HTR-8/SVneo (cell line): Measurements from ENCODE around the gene SLC30A7.
A peak's percentile ranks its signal among the peaks of the same experiment; 100 is the strongest.

Experiments
- DNase-seq: peaks from one replicate; pipeline ENCODE4 v3.0.0; 2011; ENCODE audit warnings: low spot score, mixed read lengths; ENCODE audit not compliant: insufficient read length
- FAIRE-seq: peaks from 2 replicates; lab custom pipeline; 2011; peaks lifted over from hg19 to GRCh38; lab: Jason Lieb, UNC

The SLC30A7 gene

DNA sequence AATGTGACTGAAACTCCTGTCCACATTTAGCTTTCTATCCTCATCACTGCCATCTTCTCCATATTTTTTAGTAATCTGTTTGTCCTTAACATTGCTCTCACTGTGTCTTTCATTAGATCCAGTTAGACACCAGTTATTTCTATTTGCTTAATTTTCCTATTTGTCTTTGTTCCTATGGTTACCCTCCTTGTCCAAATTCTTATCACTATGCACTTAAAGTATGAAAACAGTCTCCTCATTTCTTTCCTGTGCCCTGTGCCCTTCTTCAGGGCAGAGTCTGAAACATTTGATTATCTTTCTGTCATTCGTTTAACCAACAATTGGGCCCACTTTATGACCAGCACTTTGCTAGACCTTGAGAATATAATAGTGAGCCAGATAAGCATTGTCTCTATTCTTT lies 64.2 kb downstream of the SLC30A7 start:
- FAIRE-seq (no peak), DNase-seq (no peak)

DNA sequence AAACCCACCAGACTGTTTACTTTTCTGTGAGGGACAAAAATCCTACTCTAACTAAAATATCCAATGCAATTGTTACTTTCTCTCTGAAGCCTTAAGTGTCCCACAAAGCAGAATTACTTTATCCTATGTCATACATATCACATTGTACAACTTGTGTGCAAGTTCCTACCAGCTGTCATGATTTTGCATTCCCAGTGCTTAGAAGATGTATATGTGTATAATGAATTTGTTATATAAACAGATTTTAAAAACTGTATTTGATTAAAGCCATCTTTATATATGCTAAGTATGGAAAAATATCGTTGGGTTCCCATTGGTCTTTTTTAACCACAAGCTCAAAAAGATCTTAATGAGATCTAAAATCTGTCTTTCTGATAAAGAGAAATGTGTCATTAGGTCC lies 72.7 kb downstream of the SLC30A7 start:
- FAIRE-seq (no peak), DNase-seq (no peak)

DNA sequence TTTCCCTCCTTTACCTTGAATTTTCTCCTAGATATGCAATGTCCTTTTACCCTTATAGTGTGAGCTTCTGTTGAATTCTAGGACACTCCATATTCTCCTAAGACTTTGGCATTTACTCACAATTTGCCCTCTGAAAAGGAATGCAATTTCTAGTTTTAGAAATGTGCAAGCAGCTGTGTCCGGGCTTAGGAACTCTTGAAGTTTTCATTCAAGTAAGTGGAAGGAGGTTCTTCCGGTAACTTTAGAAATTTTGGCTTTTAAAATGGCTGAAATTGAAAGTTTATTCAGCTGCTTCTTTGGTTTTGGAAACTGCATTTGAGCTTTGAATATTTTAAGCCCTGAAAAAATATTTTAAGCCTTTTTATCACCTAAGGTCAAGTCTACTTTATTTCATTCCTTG lies 73.4 kb downstream of the SLC30A7 start:
- FAIRE-seq (no peak), DNase-seq (no peak)

DNA sequence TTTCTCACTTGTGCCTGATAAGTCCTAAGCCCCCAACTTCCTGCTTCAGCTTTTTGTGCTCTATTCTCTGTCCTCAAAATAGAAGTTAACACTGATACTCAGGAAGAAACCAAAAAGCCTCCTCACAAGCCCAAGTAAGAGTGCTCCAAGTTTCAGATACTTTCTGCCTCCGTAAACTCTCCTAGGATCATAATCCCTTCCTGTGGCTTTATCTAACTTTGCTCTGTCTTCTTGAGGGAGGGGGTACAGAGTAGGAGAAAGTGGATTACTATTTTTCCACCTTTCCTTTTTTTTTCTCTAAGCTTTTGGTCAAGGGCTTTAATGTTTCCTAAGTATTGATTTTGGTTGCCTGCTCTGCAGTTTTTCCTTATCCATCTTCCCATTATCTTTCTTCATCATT lies 75.1 kb downstream of the SLC30A7 start:
- FAIRE-seq, result no peak

DNA sequence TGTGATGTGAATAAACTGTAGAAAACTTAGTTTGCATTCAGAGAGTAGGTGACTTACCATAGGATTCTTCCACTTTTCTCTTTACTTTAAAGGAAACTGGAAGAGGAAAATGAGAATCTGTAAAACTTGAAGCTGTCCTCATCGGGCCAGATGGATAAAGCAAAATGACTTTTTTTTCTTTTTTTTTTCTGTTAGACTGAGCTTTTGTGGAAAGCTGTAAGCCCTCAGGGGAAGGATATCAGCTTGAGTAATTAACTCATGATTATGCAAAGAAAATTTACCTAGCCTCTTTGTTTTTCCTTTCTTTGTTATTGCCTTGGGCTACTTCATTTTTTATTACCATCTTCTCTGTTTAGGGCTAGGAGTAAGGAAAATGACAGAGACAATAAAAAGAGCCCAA lies 76.3 kb downstream of the SLC30A7 start:
- FAIRE-seq (no peak), DNase-seq (no peak)

More for the DNA sequence above, 75.1 kb downstream of the SLC30A7 start:
- no peak for DNase-seq

DNA sequence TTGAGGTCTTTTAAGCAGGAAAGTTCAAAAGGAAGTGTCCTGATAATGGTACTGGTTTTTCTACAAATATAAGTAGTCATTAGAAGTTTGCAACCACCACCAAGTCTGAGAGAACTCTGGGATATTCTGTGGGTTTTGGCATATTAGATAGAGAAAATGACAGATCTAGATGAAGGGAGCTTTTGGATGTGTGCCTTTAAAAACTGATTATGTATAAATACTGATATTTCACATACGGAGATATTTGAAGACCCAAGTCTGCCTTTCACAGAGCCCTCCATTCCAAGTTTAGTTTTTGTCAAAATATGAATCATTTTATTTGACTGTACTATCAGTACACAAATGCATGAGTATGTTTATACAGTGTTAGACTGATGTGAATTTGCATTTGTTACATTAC lies 81.0 kb downstream of the SLC30A7 start:
- FAIRE-seq (no peak), DNase-seq (no peak)

DNA sequence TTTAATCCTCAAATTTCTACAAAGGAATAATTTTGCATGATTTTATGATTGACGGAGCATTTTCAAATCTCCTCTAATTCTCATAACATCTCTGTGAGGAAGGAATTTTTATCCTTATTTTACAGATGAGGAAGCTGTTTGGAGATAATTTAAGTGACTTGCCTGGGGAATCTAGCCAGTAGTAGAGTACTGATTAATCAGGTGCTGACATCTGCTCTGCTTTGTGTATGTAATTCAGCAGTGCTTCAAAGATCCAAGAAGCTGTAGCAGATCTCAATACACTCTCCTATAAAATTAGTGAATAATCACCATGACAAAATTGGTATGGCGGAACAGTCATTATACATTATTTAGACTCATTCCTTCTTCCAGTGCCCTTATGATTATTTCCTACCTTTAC lies 83.7 kb downstream of the SLC30A7 start:
- no peak for DNase-seq
- no peak for FAIRE-seq

DNA sequence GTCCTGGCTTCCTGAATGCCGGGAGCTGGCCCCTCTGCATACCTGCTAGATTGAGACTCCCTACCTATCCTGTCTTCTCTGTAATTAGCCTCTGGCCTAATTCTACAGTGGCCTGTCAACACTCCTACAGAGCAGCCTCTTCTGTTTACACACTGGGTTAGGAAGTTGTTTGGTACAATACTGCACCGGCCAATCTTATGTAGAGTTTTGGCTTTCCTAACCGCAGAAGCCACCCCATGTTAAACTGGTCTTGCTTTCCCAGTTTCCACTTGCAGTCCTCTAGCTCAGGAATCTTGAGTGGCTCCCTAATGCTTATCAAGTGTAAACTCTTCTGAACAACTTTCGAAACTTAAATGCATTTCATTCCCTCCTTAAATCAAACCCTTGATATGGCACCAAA lies 86.9 kb downstream of the SLC30A7 start:
- FAIRE-seq (no peak), DNase-seq (no peak)

DNA sequence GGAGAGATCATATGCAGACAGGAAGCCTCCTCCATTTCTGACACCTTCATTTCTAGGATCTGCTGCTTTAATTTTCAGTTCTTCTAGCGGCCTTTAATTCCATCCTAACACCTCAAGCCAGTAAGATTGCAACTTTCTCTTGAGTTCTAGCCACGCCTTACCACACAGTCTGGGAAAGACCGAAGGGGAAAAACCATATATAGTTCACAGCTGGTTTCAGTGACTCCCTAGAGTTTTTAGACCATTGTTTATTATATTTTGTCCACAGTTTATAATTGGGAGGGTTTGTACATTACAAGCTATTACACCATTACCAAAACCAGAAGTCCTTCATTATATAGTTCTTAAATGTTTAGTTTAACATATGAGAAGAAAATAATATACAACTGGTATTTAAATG lies 92.2 kb downstream of the SLC30A7 start:
- no peak for FAIRE-seq
- no peak for DNase-seq

DNA sequence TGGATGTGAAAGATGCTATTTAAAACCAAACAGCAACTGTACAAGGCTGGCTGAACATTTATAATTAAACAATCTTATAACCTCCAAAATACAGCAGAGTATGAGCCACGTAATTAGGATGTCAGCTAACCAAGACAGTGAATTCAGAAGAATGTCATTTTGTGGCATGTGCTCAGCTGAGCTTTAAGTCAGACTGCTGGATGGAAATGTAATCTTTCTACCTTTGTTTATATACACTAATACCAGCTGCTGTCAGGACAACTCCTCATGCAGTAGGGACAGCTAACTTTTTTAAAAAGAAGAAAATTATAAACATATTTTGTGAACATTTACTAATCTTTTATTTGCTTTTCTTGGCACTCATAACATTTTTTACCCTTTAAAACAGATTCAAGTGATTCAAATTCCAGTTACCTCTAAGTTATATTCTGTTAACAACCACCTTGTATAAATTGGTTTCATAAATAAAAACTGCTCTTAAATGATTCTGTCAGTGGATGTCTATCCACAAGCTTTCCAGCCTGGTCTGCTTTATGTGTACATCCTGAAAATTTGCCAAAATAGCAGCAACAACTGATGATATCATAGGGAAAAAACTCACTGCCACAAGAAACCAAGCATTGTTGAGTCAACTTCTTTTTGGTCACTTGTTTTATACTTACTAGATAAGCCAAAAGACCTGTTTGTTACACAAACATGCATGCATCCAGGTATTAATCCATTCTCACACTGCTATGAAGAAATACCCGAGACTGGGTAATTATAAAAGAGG lies 93.6 kb downstream of the SLC30A7 start:
- FAIRE-seq (no peak), DNase-seq (peak; percentile 18)

DNA sequence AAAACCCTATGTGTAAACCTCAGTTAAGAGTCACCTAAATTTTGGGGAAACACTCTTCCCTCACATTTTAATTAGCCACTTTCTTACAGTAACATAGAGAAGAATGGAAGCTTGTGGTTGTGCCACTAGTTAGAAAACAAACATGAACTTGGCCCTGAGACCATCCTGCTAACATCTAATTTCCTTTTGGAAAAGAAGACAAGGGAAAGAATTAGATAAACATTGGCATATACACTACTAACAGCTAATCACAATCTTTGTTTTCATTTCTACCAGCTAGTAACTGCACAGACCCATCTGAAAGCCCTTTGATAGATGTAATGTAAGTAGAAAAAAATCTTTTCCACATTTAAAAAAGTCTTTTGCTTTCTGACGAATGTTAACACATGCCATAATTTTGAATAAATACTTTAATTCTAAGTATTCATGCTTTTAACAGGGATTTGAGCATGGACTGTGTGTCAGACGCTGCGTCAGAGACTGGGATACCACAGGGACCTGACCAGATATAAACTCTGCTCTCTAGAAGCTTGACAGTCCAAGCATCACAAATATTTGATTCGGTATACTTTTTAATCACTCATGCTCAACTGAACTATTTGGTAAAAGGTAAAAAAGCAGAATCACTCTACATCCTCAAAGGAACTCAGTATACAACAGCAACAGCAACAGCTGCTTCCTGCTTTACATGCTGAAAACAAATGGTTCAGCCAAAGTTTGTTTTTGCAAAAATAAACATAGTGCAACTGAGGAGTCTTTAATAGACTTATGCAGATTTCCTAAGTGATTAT lies 99.5 kb downstream of the SLC30A7 start:
- FAIRE-seq, result no peak
- DNase-seq, result no peak

DNA sequence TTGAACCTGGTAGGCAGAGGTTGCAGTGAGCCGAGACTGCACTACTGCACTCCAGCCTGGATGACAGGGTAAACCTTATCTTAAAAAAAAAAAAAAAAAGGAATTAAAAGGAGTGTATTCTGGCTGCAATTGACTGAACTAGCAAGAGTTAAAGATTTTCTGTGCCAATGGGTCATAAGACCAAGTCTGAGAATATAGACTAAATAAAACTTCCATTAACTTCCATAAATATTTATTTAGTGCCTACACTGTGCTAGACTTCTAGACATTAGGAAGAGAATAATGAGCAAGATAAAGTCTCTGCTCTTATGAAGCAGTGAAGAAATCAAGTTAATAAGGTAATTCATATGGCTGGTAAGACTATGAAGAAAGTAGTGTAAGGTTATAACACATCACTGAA lies 102.5 kb downstream of the SLC30A7 start:
- no peak for FAIRE-seq
- DNase-seq, result no peak

DNA sequence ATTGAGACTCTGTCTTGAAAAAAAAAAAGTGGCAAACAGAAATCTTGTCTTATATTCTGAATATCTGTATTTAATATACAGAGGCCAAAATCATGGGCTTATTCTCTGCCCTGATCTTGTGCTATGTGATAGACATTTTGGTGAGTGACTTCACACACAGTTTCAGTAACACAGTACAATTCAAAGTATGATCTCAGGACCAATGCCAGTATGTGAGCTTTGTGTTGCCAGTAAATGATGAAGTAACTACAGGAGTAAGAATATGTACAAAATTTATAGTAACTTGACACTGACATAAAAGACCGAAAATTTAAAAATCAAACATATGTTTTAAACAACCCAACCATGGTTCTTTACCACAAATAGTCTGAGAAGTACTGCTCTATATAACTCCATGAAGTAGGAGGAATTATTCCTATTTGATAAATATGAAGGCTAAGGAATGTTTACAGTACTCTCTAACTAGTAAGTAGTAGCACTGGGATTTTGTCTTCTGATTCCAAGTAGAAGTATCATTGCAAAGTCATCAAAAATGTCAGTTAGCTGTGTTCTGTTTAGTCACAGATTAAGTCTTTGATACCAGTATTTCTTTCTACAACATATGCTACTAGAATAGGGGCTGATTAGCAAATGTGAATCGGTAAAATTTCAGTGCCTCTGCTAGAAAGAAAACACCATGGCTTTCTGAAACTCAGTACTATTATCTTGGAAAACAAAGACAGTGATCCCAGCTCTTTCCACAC lies 104.4 kb downstream of the SLC30A7 start:
- DNase-seq (no peak), FAIRE-seq (no peak)

DNA sequence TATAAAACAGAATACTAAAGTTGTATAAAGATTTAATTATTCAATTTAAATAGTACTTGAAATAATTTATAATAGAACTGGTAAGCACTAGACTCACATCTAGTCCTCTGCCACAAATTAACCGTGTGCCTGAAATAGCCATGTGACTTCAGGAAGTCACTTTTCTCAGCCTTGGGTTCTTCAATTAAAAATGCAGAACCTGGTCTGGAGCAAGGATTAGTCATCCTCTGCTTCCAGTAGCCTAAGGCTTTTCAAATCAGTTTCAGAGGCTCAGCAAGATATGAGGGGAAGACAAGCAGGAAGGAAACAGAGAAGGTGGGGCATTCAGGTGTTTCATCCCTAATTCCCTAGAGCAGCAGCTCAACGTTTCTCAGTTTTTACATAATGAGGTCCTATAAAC lies 106.7 kb downstream of the SLC30A7 start:
- FAIRE-seq, result no peak
- DNase-seq, result no peak

DNA sequence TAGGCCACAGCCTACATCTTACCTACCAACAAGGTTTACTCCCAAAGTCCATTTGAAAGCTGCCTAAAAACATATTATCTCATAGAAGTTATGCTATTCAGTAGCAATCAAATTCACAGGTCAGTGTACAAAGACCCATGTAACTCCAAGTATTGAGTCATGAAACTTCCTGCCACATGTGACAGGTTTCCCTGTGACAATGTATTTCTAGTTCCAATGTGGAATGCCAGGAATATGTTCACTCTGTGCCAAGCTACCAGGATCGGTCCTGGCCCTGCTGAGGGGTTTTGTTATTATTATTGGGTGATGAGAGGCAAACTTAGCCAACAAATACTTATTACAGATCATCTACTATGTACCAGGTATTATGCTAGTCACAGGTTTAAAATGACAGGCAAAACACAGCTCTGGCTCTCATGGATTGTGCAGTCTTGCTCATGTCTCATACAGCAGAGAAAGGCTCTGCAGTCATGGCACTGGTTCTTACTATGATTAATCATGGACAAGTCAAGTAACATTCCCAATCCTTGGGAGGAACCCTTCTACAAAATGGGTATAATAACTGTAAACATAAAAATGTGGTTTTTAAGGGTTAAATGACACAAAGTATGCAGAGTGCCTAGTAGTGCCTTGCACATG lies 107.2 kb downstream of the SLC30A7 start:
- FAIRE-seq, result no peak
- DNase-seq, result no peak

DNA sequence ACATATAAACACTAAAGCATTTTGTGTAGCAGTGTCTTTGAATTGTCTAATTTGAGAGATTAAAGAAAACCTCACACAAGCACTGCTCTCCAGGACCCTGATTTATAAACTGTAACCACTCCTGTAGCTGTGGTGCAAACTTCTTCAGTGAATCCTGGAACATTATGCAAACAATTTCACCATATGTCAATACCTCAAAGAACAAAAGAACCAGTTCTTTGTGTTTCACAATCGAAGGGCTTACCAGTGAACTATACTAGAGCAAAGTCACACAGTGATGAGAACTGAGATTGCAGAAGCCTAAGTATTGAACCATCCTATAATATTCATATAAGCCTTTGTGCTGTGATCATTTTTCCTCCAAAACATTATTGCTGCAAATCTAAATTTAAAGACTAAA lies 108.2 kb downstream of the SLC30A7 start:
- DNase-seq (no peak), FAIRE-seq (no peak)

DNA sequence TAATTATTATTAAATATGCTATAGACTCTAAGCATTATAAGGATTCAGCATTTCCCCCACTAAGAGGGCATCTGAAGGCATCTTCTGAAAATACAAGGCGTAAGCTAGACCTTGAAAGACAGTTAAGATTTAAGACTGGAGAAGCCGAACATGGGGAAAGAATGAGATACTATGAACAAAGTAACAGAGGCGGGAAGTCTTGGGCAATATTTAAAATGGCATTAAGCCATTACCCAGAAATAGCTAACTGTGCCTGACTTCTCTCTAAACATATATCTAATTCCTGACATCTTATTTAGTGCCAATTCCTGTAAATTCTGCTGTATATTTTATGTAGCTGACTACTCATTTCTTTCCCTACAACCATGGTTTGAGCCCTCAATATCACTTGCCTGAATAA lies 108.8 kb downstream of the SLC30A7 start:
- no peak for DNase-seq
- no peak for FAIRE-seq

DNA sequence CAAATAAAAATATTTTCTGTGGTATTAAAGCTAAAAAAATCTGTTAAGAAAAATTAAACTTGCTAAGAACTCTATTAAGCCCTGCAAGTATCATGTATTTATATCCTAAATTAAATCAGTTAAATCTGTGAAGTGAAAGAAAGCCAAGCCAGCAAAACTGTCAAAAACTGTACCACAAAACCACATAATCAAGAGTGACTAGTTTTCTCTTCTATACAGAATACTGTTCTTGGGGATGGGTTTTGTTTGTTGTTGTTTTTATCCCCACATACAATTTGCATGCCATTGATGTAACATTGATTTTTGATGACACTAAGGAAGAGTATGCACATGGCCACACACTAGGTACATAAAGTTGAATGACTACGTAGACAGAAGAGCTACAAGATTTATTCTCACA lies 109.3 kb downstream of the SLC30A7 start:
- FAIRE-seq (no peak), DNase-seq (no peak)

DNA sequence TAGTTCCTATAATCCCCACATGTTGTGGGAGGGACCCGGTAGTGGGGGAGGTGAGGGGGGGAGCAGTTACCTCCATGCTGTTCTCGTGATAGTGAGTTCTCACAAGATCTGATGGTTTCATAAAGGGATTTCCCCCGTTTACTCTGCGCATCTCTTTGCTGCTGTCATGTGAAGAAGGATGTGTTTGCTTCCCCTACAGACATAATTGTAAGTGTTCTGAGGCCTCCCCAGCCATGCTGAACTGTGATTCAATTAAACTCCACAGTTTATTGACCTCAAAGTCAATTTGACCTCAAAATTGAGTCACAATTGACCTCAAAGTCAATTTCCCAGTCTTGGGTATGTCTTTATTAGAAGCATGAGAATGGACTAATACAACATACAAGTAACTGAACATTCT lies 110.0 kb downstream of the SLC30A7 start:
- no peak for FAIRE-seq
- no peak for DNase-seq

DNA sequence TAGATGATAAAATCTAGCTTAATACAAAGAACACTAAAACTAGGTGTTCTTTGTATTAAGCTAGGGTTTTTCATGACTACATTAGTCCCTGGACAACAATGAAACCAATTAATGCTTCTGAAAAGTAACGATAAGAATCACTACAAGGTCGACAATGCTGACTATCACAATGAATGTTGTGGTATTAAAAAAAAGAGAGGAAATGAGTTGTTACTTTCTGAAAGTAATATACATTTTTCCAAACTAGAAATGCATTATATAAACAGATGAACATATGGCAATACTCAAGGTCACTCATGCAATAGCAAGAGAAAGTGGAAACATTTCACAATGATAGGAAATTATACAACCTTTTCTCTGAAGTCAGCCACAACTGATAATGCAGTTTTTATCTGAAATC lies 110.7 kb downstream of the SLC30A7 start:
- FAIRE-seq (no peak), DNase-seq (no peak)
